Erythroblast (primary cell): ENCODE results near the gene TRIP10.

Experiments
- GATA1 ChIP-seq: IDR thresholded peaks from 2 replicates; pipeline ENCODE4 v1.6.1; 2011; ENCODE audit warnings: low read depth, mild to moderate bottlenecking, control low read depth, low read length, moderate library complexity
- POLR2A ChIP-seq: IDR thresholded peaks from 2 replicates; pipeline ENCODE4 v1.6.1; 2011; ENCODE audit warnings: mild to moderate bottlenecking, low read length

- TF ChIP-seq POLR2A (no peak), GATA1 (no peak)
Observed at GRCh38 chr19:6714749-6715555, 24.5 kb upstream of the TRIP10 start.
